PC-3 (cell line): Measurements from ENCODE around the gene PNCK.

Experiments used
- EZH2 ChIP-seq: fragments of 300-600 bp; sonication (generic); IDR thresholded peaks from one replicate; pipeline ENCODE4 v1.6.1; 2017; ENCODE audit warnings: antibody characterized with exemption, mild to moderate bottlenecking, low read length; ENCODE audit not compliant: unreplicated experiment
- EZH2phosphoT487 ChIP-seq: fragments of 300-600 bp; sonication (generic); IDR thresholded peaks from 2 replicates; pipeline ENCODE4 v1.6.1; 2018; ENCODE audit warnings: mild to moderate bottlenecking, antibody characterized with exemption, low read length, borderline replicate concordance
- TF ChIP-seq, protein P1 (sequence below): fragments of 300-600 bp; sonication (generic); conservative IDR thresholded peaks from 2 replicates; pipeline ENCODE4 v1.5.1; 2017; ENCODE audit warnings: antibody characterized with exemption, low read depth, mild to moderate bottlenecking, low read length

DNA sequence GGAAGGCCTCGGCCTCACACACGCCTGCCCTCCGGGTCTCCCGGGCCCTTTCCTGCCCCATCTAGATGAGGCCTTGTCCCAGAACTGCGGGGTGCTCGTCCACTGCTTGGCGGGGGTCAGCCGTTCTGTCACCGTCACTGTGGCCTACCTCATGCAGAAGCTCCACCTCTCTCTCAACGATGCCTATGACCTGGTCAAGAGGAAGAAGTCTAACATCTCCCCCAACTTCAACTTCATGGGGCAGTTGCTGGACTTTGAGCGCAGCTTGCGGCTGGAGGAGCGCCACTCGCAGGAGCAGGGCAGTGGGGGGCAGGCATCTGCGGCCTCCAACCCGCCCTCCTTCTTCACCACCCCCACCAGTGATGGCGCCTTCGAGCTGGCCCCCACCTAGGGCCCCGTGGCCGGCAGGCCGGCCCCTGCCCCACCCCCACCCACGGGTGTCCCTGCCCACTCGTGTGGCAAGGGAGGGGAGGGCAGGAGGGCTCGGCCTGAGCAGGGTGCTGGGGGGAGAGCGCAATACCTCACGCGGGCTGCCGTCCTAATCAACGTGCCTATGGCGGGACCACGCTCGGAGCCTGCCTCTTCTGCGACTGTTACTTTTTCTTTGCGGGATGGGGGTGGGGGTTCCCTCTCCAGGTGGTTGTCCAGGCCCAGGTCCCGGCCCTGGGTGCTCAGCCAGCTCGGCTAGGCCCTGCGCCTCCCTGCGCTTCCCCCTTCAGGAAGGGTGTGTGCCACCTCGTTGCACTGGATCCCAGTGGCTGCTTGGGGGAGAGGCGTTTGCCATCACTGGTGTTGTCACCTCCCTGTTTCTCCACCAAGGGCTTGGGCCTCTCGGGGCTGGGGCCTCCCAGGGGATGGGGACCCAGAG lies 23.5 kb downstream of the PNCK start:
- TF ChIP-seq, protein P1, sequence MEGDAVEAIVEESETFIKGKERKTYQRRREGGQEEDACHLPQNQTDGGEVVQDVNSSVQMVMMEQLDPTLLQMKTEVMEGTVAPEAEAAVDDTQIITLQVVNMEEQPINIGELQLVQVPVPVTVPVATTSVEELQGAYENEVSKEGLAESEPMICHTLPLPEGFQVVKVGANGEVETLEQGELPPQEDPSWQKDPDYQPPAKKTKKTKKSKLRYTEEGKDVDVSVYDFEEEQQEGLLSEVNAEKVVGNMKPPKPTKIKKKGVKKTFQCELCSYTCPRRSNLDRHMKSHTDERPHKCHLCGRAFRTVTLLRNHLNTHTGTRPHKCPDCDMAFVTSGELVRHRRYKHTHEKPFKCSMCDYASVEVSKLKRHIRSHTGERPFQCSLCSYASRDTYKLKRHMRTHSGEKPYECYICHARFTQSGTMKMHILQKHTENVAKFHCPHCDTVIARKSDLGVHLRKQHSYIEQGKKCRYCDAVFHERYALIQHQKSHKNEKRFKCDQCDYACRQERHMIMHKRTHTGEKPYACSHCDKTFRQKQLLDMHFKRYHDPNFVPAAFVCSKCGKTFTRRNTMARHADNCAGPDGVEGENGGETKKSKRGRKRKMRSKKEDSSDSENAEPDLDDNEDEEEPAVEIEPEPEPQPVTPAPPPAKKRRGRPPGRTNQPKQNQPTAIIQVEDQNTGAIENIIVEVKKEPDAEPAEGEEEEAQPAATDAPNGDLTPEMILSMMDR = 0 out of 2 replicates have a peak, but pooled peaks have one; percentile 15
- TF ChIP-seq EZH2phosphoT487 = no peak
- no peak for TF ChIP-seq EZH2
